WTC11 (cell line): Measurements from ENCODE around the gene CDC45. TPM values are rescaled to one million over a fixed set of nuclear protein-coding genes. Genes with fewer than 3 reads are reported as not detected.

Experiments used
- ATAC-seq: fragments of 200-7000 bp; cut with Tn5 transposase; 2 replicates; pipeline ENCODE4 v1.10.0; 2021; ENCODE audit warnings: mild to moderate bottlenecking, moderate library complexity
- CTCF ChIA-PET: fragments of 300-600 bp; sonication (Branson Sonifier 250); formaldehyde crosslinking; loops from one replicate; lab custom pipeline; 2021; ENCODE audit warnings: antibody characterized with exemption; lab: Charles Lee
- POLR2A ChIA-PET: fragments of 350-600 bp; sonication (Branson Sonifier 250); formaldehyde crosslinking; loops from one replicate; lab custom pipeline; 2021; ENCODE audit warnings: antibody characterized with exemption; lab: Charles Lee
- DNase-seq: peaks from one replicate; pipeline ENCODE4 v3.0.0; 2021; ENCODE audit warnings: low spot score
- H3K27ac Mint-ChIP-seq: 2 replicates; pipeline ENCODE4 v1.8.0; 2021; ENCODE audit warnings: mixed read lengths
- H3K27me3 Mint-ChIP-seq: 2 replicates; pipeline ENCODE4 v1.8.0; 2021; ENCODE audit warnings: low read depth, mild to moderate bottlenecking, moderate library complexity, mixed read lengths
- H3K36me3 Mint-ChIP-seq: 2 replicates; pipeline ENCODE4 v1.8.0; 2021; ENCODE audit warnings: mixed read lengths
- H3K4me1 Mint-ChIP-seq: 2 replicates; pipeline ENCODE4 v1.8.0; 2022; ENCODE audit warnings: mixed read lengths
- H3K4me3 Mint-ChIP-seq: 2 replicates; pipeline ENCODE4 v1.8.0; 2021; ENCODE audit warnings: mild to moderate bottlenecking, moderate library complexity, mixed read lengths
- H3K9me3 Mint-ChIP-seq: 2 replicates; pipeline ENCODE4 v1.8.0; 2021; ENCODE audit warnings: mixed read lengths
- ARID4B ChIP-seq: sonication (generic); formaldehyde crosslinking; IDR thresholded peaks from 2 replicates; pipeline ENCODE4 v1.8.0; 2023; ENCODE audit warnings: missing genetic modification reagents, mild to moderate bottlenecking, borderline replicate concordance
- ATF3 ChIP-seq: sonication (generic); formaldehyde crosslinking; conservative IDR thresholded peaks from 2 replicates; pipeline ENCODE4 v1.8.1; 2022; ENCODE audit warnings: mild to moderate bottlenecking, missing genetic modification reagents
- CTCF ChIP-seq: fragments of 200-600 bp; IDR thresholded peaks from 2 replicates; pipeline ENCODE4 v1.8.0; 2022; ENCODE audit warnings: antibody characterized with exemption
- E2F1 ChIP-seq: sonication (generic); formaldehyde crosslinking; IDR thresholded peaks from 2 replicates; pipeline ENCODE4 v1.8.0; 2022; ENCODE audit warnings: mild to moderate bottlenecking, missing genetic modification reagents
- ERG ChIP-seq: fragments of 250-450 bp; sonication (Bioruptor Pico); IDR thresholded peaks from 2 replicates; pipeline ENCODE4 v1.8.0; 2021; ENCODE audit warnings: mild to moderate bottlenecking
- GRHL2 ChIP-seq: fragments of 250-450 bp; sonication (Bioruptor Pico); IDR thresholded peaks from 2 replicates; pipeline ENCODE4 v1.8.0; 2022; ENCODE audit warnings: mild to moderate bottlenecking, moderate library complexity; ENCODE audit not compliant: insufficient replicate concordance, severe bottlenecking
- NFATC4 ChIP-seq: fragments of 250-450 bp; sonication (Bioruptor Pico); IDR thresholded peaks from 2 replicates; pipeline ENCODE4 v1.9.0; 2021; ENCODE audit warnings: mild to moderate bottlenecking
- NFE2L1 ChIP-seq: sonication (generic); formaldehyde crosslinking; IDR thresholded peaks from 2 replicates; pipeline ENCODE4 v1.8.1; 2023; ENCODE audit warnings: missing genetic modification reagents
- PRDM15 ChIP-seq: sonication (generic); formaldehyde crosslinking; IDR thresholded peaks from 2 replicates; pipeline ENCODE4 v1.8.0; 2022; ENCODE audit warnings: missing genetic modification reagents
- PREB ChIP-seq: sonication (generic); formaldehyde crosslinking; IDR thresholded peaks from 2 replicates; pipeline ENCODE4 v1.8.1; 2022; ENCODE audit warnings: mild to moderate bottlenecking, missing genetic modification reagents, moderate library complexity, borderline replicate concordance
- PRRX2 ChIP-seq: fragments of 250-450 bp; sonication (Bioruptor Pico); IDR thresholded peaks from 2 replicates; pipeline ENCODE4 v1.8.0; 2021; ENCODE audit warnings: mild to moderate bottlenecking
- RELA ChIP-seq: sonication (generic); formaldehyde crosslinking; IDR thresholded peaks from 2 replicates; pipeline ENCODE4 v1.8.1; 2022; ENCODE audit warnings: missing genetic modification reagents, mild to moderate bottlenecking, borderline replicate concordance
- SMAD3 ChIP-seq: sonication (generic); formaldehyde crosslinking; IDR thresholded peaks from 2 replicates; pipeline ENCODE4 v1.8.0; 2022; ENCODE audit warnings: missing genetic modification reagents, mild to moderate bottlenecking, borderline replicate concordance
- ZNF281 ChIP-seq: sonication (generic); formaldehyde crosslinking; IDR thresholded peaks from 2 replicates; pipeline ENCODE4 v1.8.0; 2023; ENCODE audit warnings: mild to moderate bottlenecking, missing genetic modification reagents
- ZNF416 ChIP-seq: fragments of 250-450 bp; sonication (Bioruptor Pico); IDR thresholded peaks from 2 replicates; pipeline ENCODE4 v1.9.0; 2021; ENCODE audit warnings: mild to moderate bottlenecking, inconsistent platforms
- total RNA-seq: library from RNA; stranded (reverse); gene quantifications from 3 replicates; pipeline ENCODE4 v1.2.3, GENCODE V29; 2021

The CDC45 gene
- total RNA-seq, 1 experiment from 2014 or later: 38.1 TPM

- H3K9me3 Mint-ChIP-seq: no peaks in the 10 kb centered on the region
- ATAC-seq (no peak), DNase-seq (no peak)
- H3K4me3 Mint-ChIP-seq: no peak overlapping the region
- POLR2A ChIA-PET: no interaction called here
- H3K4me1 Mint-ChIP-seq: no peaks in the 10 kb centered on the region
- no peaks in the 10 kb centered on the region for H3K27me3 Mint-ChIP-seq
- H3K36me3 Mint-ChIP-seq: peaks cover 63% of the 10 kb centered on the region
- no peak for TF ChIP-seq PRDM15 (CRISPR knock-in tag)
- no peak for TF ChIP-seq NFATC4
- no peak for TF ChIP-seq ERG (CRISPR knock-in tag)
- no peak for TF ChIP-seq CTCF
- no peak for TF ChIP-seq ATF3 (CRISPR knock-in tag)
- no peak for TF ChIP-seq ZNF281 (CRISPR knock-in tag)
- no peak for TF ChIP-seq SMAD3 (CRISPR knock-in tag)
- CTCF ChIA-PET: no interaction called here
- H3K27ac Mint-ChIP-seq: no peak overlapping the region
Observed at GRCh38 chr22:19466848-19467752, 12.6 kb upstream of the CDC45 start.

- ChIA-PET CTCF (no interaction called here), POLR2A (no interaction called here)
- Mint-ChIP-seq H3K4me3 (no peak overlapping the region), H3K4me1 (no peaks in the 10 kb centered on the region), H3K27ac (no peak overlapping the region), H3K27me3 (no peaks in the 10 kb centered on the region), H3K9me3 (no peaks in the 10 kb centered on the region), H3K36me3 (peaks cover 60% of the 10 kb centered on the region)
- ATAC-seq (no peak), DNase-seq (no peak)
- TF ChIP-seq NFE2L1 (CRISPR knock-in tag) (no peak), RELA (CRISPR knock-in tag) (no peak), E2F1 (CRISPR knock-in tag) (no peak), ZNF416 (CRISPR knock-in tag) (no peak), PREB (no peak), PRRX2 (CRISPR knock-in tag) (no peak), GRHL2 (CRISPR knock-in tag) (no peak), ARID4B (CRISPR knock-in tag) (no peak)
Observed at GRCh38 chr22:19467912-19468311, 11.8 kb upstream of the CDC45 start.
